ENCODE results near the gene TEKT5.

GRCh38 chr16:10624527-10624926 is 70.2 kb downstream of the TEKT5 start:
- TF ChIP-seq MCM3 (IDR thresholded peaks at IDR 0.05) (no peak), MYNN (IDR thresholded peaks at IDR 0.05) (no peak), MYNN (CRISPR knock-in tag; IDR thresholded peaks at IDR 0.05) (no peak)
